K562 (cell line): ENCODE measurements around the gene SS18. TPM values are rescaled to one million over a fixed set of nuclear protein-coding genes. Genes with fewer than 3 reads are reported as not detected.

Experiments used
- ARHGAP35 ChIP-seq: fragments of 450-650 bp; IDR thresholded peaks from 2 replicates; pipeline ENCODE4 v1.6.1; 2018; ENCODE audit not compliant: partially characterized antibody
- FOXK1 ChIP-seq: sonication (generic); formaldehyde crosslinking; IDR thresholded peaks from 2 replicates; pipeline ENCODE4 v1.8.0; 2022; ENCODE audit warnings: missing genetic modification reagents, mild to moderate bottlenecking, borderline replicate concordance
- HMBOX1 ChIP-seq: sonication (generic); IDR thresholded peaks from 2 replicates; pipeline ENCODE4 v1.6.1; 2016
- HMGN3 ChIP-seq: IDR thresholded peaks from 2 replicates; pipeline ENCODE4 v1.6.1; 2011; ENCODE audit warnings: borderline replicate concordance, low read depth, mild to moderate bottlenecking, mixed read lengths, low read length; ENCODE audit not compliant: insufficient read length; ENCODE audit errors: extremely low read depth
- IFI16 ChIP-seq: fragments of 250-450 bp; sonication (Bioruptor Pico); IDR thresholded peaks from 2 replicates; pipeline ENCODE4 v2.1.2; 2022; ENCODE audit warnings: mild to moderate bottlenecking, inconsistent platforms
- KAT7 ChIP-seq: sonication (generic); formaldehyde crosslinking; IDR thresholded peaks from 2 replicates; pipeline ENCODE4 v1.8.0; 2022; ENCODE audit warnings: missing genetic modification reagents, mild to moderate bottlenecking, borderline replicate concordance
- PRDM10 ChIP-seq: fragments of 450-650 bp; IDR thresholded peaks from 2 replicates; pipeline ENCODE4 v1.6.1; 2018; ENCODE audit not compliant: partially characterized antibody
- RBM14 ChIP-seq: fragments of 200-400 bp; formaldehyde crosslinking; IDR thresholded peaks from 2 replicates; pipeline ENCODE4 v1.6.1; 2018; ENCODE audit warnings: low read depth, mild to moderate bottlenecking, low read length, moderate library complexity, borderline replicate concordance; ENCODE audit not compliant: insufficient read depth
- TAL1 ChIP-seq: fragments of 450-650 bp; IDR thresholded peaks from 2 replicates; pipeline ENCODE4 v1.6.1; 2016; ENCODE audit warnings: mild to moderate bottlenecking
- TEAD4 ChIP-seq, 2 experiments: sonication (generic) in 1 of 2; formaldehyde crosslinking in 1 of 2; IDR thresholded peaks; 2 replicates each; pipeline versions ENCODE4 v1.6.1 to v1.8.0; 2012 to 2022; ENCODE audit warnings: borderline replicate concordance in 1 of 2, inconsistent platforms in 1 of 2, low read length in 1 of 2, mild to moderate bottlenecking in 1 of 2, missing genetic modification reagents in 1 of 2
- XRCC4 ChIP-seq: IDR thresholded peaks from one replicate; pipeline ENCODE4 v1.6.1; 2011; ENCODE audit not compliant: insufficient read depth, insufficient read length; ENCODE audit errors: extremely low read depth
- ZBTB26 ChIP-seq: fragments of 450-650 bp; formaldehyde crosslinking; IDR thresholded peaks from 2 replicates; pipeline ENCODE4 v1.4.0; 2022; ENCODE audit warnings: missing genetic modification characterization
- ZNF740 ChIP-seq, 3 experiments: fragments of 200-800 bp in 1 of 3; sonication (Bioruptor generic) in 1 of 3; sonication (generic) in 1 of 3; formaldehyde crosslinking in 1 of 3; IDR thresholded peaks; 2 replicates each; pipeline versions ENCODE4 v1.6.1 to v1.8.0; 2016 to 2022; ENCODE audit warnings: mild to moderate bottlenecking in 2 of 3, missing compliant biosample characterization in 2 of 3, missing genetic modification characterization in 2 of 3, missing genetic modification reagents in 1 of 3
- polyA plus RNA-seq, 8 experiments: library from polyadenylated mRNA; depleted of rRNA in 4 of 8; stranded (reverse) in 5 of 8; unstranded in 3 of 8; fragments of >200 nt; fragmentation: Nextera tagmentation in 2 of 8; fragmentation: Illumina TruSeq in 1 of 8; extraction: Ambion mirVana in 2 of 8; extraction: Trizol in 1 of 8; gene quantifications; 2 replicates each; pipeline versions ENCODE4 v1.2.1 to v1.2.3, GENCODE V29; 2011 to 2014; ENCODE audit warnings: inconsistent platforms in 1 of 8, missing spikeins in 1 of 8
- total RNA-seq, 7 experiments: library from RNA; depleted of rRNA in 6 of 7; stranded (reverse); fragments of >200 nt in 6 of 7; fragmentation: Illumina TruSeq in 2 of 7; extraction: Trizol in 2 of 7; gene quantifications; 2 replicates each; pipeline versions ENCODE4 v1.2.1 to v1.2.3, GENCODE V29; 2011 to 2021; ENCODE audit warnings: low replicate concordance in 1 of 7
- TF ChIP-seq, protein P1 (sequence below): sonication (generic); formaldehyde crosslinking; IDR thresholded peaks from 2 replicates; pipeline ENCODE4 v1.8.0; 2022; ENCODE audit warnings: mild to moderate bottlenecking, missing genetic modification reagents

SS18 gene
- total and polyA plus RNA-seq, 9 of the 15 experiments (the other 6 are each of a cell fraction or from before 2014, with no cell fraction given), result 30.9 to 190 (median 102) TPM

- TF ChIP-seq TEAD4 (IDR thresholded peaks at IDR 0.05; ENCODE audit: low read length) (0 out of 2 replicates have a peak, but pooled peaks have one; percentile 26), TEAD4 (CRISPR knock-in tag; IDR thresholded peaks at IDR 0.05; ENCODE audit: borderline replicate concordance) (no peak), ARHGAP35 (no peak), KAT7 (no peak), HMGN3 (no peak), IFI16 (no peak), ZNF740 (CRISPR knock-in tag; IDR thresholded peaks at IDR 0.05) (no peak), ZNF740 (tag; IDR thresholded peaks at IDR 0.05) (no peak), XRCC4 (no peak), HMBOX1 (no peak), TAL1 (peak; percentile 34; the same call in 1 of the 2 replicates), RBM14 (no peak), PRDM10 (no peak), FOXK1 (CRISPR knock-in tag) (no peak), ZBTB26 (CRISPR knock-in tag) (no peak)
- TF ChIP-seq, protein P1, sequence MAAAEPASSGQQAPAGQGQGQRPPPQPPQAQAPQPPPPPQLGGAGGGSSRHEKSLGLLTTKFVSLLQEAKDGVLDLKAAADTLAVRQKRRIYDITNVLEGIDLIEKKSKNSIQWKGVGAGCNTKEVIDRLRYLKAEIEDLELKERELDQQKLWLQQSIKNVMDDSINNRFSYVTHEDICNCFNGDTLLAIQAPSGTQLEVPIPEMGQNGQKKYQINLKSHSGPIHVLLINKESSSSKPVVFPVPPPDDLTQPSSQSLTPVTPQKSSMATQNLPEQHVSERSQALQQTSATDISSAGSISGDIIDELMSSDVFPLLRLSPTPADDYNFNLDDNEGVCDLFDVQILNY (CRISPR knock-in tag), result no peak
These were observed 31.1 kb downstream of the SS18 start (continued) for GRCh38 chr18:26059357-26059756.
